Parathyroid adenoma (tissue), 2 donors: Measurements from ENCODE around the gene RTN4RL2.
A peak's percentile ranks its signal among the peaks of the same experiment; 100 is the strongest.

Experiments
- H2AFZ ChIP-seq: fragments of 300-600 bp; sonication (generic); one replicate; pipeline ENCODE4 v1.7.0; 2017; ENCODE audit warnings: antibody characterized with exemption, mild to moderate bottlenecking
- H3K27ac ChIP-seq: fragments of 300-600 bp; sonication (generic); one replicate; pipeline ENCODE4 v1.7.0; 2017
- H3K27me3 ChIP-seq: fragments of 300-600 bp; sonication (generic); one replicate; pipeline ENCODE4 v1.7.0; 2017; ENCODE audit warnings: low read length; ENCODE audit not compliant: control insufficient read depth, insufficient read depth
- H3K36me3 ChIP-seq: fragments of 300-600 bp; sonication (generic); one replicate; pipeline ENCODE4 v1.7.0; 2017; ENCODE audit warnings: low read length; ENCODE audit not compliant: control insufficient read depth, insufficient read depth
- H3K4me1 ChIP-seq: fragments of 300-600 bp; sonication (generic); one replicate; pipeline ENCODE4 v1.7.0; 2017; ENCODE audit warnings: control low read depth
- H3K4me2 ChIP-seq: fragments of 300-600 bp; sonication (generic); one replicate; pipeline ENCODE4 v1.7.0; 2017; ENCODE audit warnings: low read length
- H3K4me3 ChIP-seq: fragments of 300-600 bp; sonication (generic); one replicate; pipeline ENCODE4 v1.7.0; 2017; ENCODE audit warnings: low read depth, low read length
- H3K79me2 ChIP-seq: fragments of 300-600 bp; sonication (generic); one replicate; pipeline ENCODE4 v1.7.0; 2017; ENCODE audit warnings: control low read depth
- H3K9ac ChIP-seq: fragments of 300-600 bp; sonication (generic); one replicate; pipeline ENCODE4 v1.7.0; 2017; ENCODE audit warnings: mild to moderate bottlenecking
- H3K9me3 ChIP-seq: fragments of 300-600 bp; sonication (generic); one replicate; pipeline ENCODE4 v1.7.0; 2017; ENCODE audit warnings: low read length; ENCODE audit not compliant: control insufficient read depth
- CTCF ChIP-seq: fragments of 300-600 bp; sonication (generic); IDR thresholded peaks from one replicate; pipeline ENCODE4 v1.7.0; 2017; ENCODE audit warnings: antibody characterized with exemption, mild to moderate bottlenecking
- donor health status: primary hyperparathyroidism.

RTN4RL2 gene

GRCh38 chr11:57457643-57458023 is 2.7 kb upstream of the RTN4RL2 start:
- no peak for TF ChIP-seq CTCF
- H3K4me2 ChIP-seq, result no peak overlapping the region
- H3K4me1 ChIP-seq, result no peaks in the 10 kb centered on the region
- no peaks in the 10 kb centered on the region for H3K36me3 ChIP-seq
- H3K9ac ChIP-seq, result no peak overlapping the region
- no peaks in the 10 kb centered on the region for H3K79me2 ChIP-seq
- no peak overlapping the region for H3K4me3 ChIP-seq
- peak overlapping the region; percentile 58 for H2AFZ ChIP-seq
- H3K9me3 ChIP-seq, result no peaks in the 10 kb centered on the region
- no peak overlapping the region for H3K27ac ChIP-seq
- no peaks in the 10 kb centered on the region for H3K27me3 ChIP-seq

- Histone ChIP-seq H3K4me3 (no peak overlapping the region), H2AFZ (peak overlapping the region; percentile 75), H3K9me3 (no peaks in the 10 kb centered on the region), H3K36me3 (no peaks in the 10 kb centered on the region), H3K27ac (no peak overlapping the region), H3K79me2 (no peaks in the 10 kb centered on the region), H3K9ac (no peak overlapping the region), H3K4me2 (no peak overlapping the region), H3K27me3 (no peaks in the 10 kb centered on the region), H3K4me1 (no peaks in the 10 kb centered on the region)
- TF ChIP-seq CTCF, result no peak
Observed at GRCh38 chr11:57458060-57458409, 2.3 kb upstream of the RTN4RL2 start.

GRCh38 chr11:57458410-57459163 is 1.7 kb upstream of the RTN4RL2 start:
- peak overlapping the region; percentile 68 for H3K4me2 ChIP-seq
- no peak overlapping the region for H3K27ac ChIP-seq
- no peaks in the 10 kb centered on the region for H3K36me3 ChIP-seq
- no peak overlapping the region for H3K9ac ChIP-seq
- no peaks in the 10 kb centered on the region for H3K79me2 ChIP-seq
- H3K4me1 ChIP-seq, result no peaks in the 10 kb centered on the region
- H3K9me3 ChIP-seq, result no peaks in the 10 kb centered on the region
- no peaks in the 10 kb centered on the region for H3K27me3 ChIP-seq
- peak overlapping the region; percentile 75 for H2AFZ ChIP-seq
- peak overlapping the region; percentile 44 for H3K4me3 ChIP-seq
- peak; percentile 76 for TF ChIP-seq CTCF

GRCh38 chr11:57459164-57460021 is 935 bp upstream of the RTN4RL2 start:
- H3K79me2 ChIP-seq, result no peaks in the 10 kb centered on the region
- H3K27ac ChIP-seq, result no peak overlapping the region
- no peak for TF ChIP-seq CTCF
- peak overlapping the region; percentile 44 for H3K4me3 ChIP-seq
- no peaks in the 10 kb centered on the region for H3K27me3 ChIP-seq
- no peaks in the 10 kb centered on the region for H3K4me1 ChIP-seq
- no peak overlapping the region for H3K9ac ChIP-seq
- no peaks in the 10 kb centered on the region for H3K9me3 ChIP-seq
- H3K4me2 ChIP-seq, result peak overlapping the region; percentile 68
- H3K36me3 ChIP-seq, result no peaks in the 10 kb centered on the region
- peak overlapping the region; percentile 75 for H2AFZ ChIP-seq
